SK-N-SH (cell line): ENCODE results near the gene TMEM60. TPM values are rescaled to one million over a fixed set of nuclear protein-coding genes. Genes with fewer than 3 reads are reported as not detected.

Experiments used
- CTCF ChIA-PET: fragments of 300-600, 350-600 bp; formaldehyde crosslinking; extraction: SDS; loops from one replicate; lab custom pipeline; 2021; lab: Yijun Ruan, JAX
- POLR2A ChIA-PET: fragments of 350-600 bp; sonication (Branson Sonifier 250); formaldehyde crosslinking; extraction: SDS; loops from one replicate; lab custom pipeline; 2020; ENCODE audit warnings: antibody characterized with exemption, inconsistent platforms; lab: Yijun Ruan, JAX
- DNase-seq: peaks from one replicate; pipeline ENCODE4 v3.0.0; 2012
- H2AFZ ChIP-seq: fragments of 200-600 bp; sonication (generic); 2 replicates; pipeline ENCODE4 v1.8.1; 2016; ENCODE audit warnings: antibody characterized with exemption, mild to moderate bottlenecking, low read depth
- H3F3A ChIP-seq: fragments of 200-600 bp; sonication (generic); replicated peaks from 2 replicates; pipeline ENCODE3; 2016; ENCODE audit warnings: antibody characterized with exemption, mild to moderate bottlenecking; ENCODE audit not compliant: insufficient read depth
- H3K27ac ChIP-seq, 2 experiments: fragments of 200-500 bp in 1 of 2; fragments of 200-600 bp in 1 of 2; sonication (Bioruptor generic) in 1 of 2; sonication (generic), shearing (Covaris generic) in 1 of 2; 2 replicates each; pipeline versions ENCODE4 v1.5.1 to v1.6.1; 2014 to 2016; ENCODE audit warnings: low read depth in 2 of 2, inconsistent platforms in 1 of 2, low read length in 1 of 2, mild to moderate bottlenecking in 1 of 2, mixed read lengths in 1 of 2
- H3K27me3 ChIP-seq: fragments of 200-600 bp; sonication (generic), shearing (Covaris generic); 2 replicates; pipeline ENCODE4 v1.6.1; 2016; ENCODE audit warnings: mixed run types; ENCODE audit not compliant: insufficient read depth
- H3K36me3 ChIP-seq, 2 experiments: fragments of 200-500 bp in 1 of 2; fragments of 200-600 bp in 1 of 2; sonication (Bioruptor generic) in 1 of 2; sonication (generic) in 1 of 2; replicated peaks in 1 of 2; 2 replicates each; pipeline versions ENCODE3 to v1.5.1; 2014 to 2016; ENCODE audit warnings: low read length in 1 of 2, mild to moderate bottlenecking in 1 of 2; ENCODE audit not compliant: insufficient read depth in 2 of 2, control insufficient read depth in 1 of 2
- H3K4me1 ChIP-seq, 2 experiments: fragments of 200-500 bp in 1 of 2; fragments of 200-600 bp in 1 of 2; sonication (Bioruptor generic) in 1 of 2; sonication (generic), shearing (Covaris generic) in 1 of 2; 2 replicates each; pipeline versions ENCODE4 v1.5.1 to v1.6.1; 2014 to 2016; ENCODE audit warnings: low read depth in 1 of 2, low read length in 1 of 2, mixed run types in 1 of 2; ENCODE audit not compliant: insufficient read depth in 2 of 2, control insufficient read depth in 1 of 2
- H3K4me2 ChIP-seq: fragments of 200-600 bp; sonication (generic), shearing (Covaris generic); 2 replicates; pipeline ENCODE4 v1.6.1; 2017; ENCODE audit warnings: mixed run types
- H3K4me3 ChIP-seq, 2 experiments: fragments of 200-500 bp in 1 of 2; fragments of 200-600 bp in 1 of 2; sonication (Bioruptor generic) in 1 of 2; sonication (generic), shearing (Covaris generic) in 1 of 2; 2 replicates each; pipeline versions ENCODE4 v1.5.1 to v1.8.1; 2014 to 2016; ENCODE audit warnings: low read depth in 2 of 2, inconsistent platforms in 1 of 2, low read length in 1 of 2, mild to moderate bottlenecking in 1 of 2, mixed read lengths in 1 of 2, moderate library complexity in 1 of 2
- H3K79me2 ChIP-seq: fragments of 200-600 bp; sonication (generic); 2 replicates; pipeline ENCODE4 v1.8.1; 2017; ENCODE audit warnings: mild to moderate bottlenecking; ENCODE audit not compliant: insufficient read depth
- H3K9ac ChIP-seq: fragments of 200-600 bp; sonication (generic); 2 replicates; pipeline ENCODE4 v1.6.1; 2017; ENCODE audit warnings: mixed run types
- H3K9me2 ChIP-seq: fragments of 200-600 bp; sonication (generic); 2 replicates; pipeline ENCODE4 v1.6.1; 2017; ENCODE audit warnings: mixed run types
- H3K9me3 ChIP-seq: fragments of 200-600 bp; sonication (generic); 2 replicates; pipeline ENCODE4 v1.6.1; 2017; ENCODE audit warnings: mixed run types, mild to moderate bottlenecking, moderate library complexity
- H4K20me1 ChIP-seq: fragments of 200-600 bp; sonication (generic); 2 replicates; pipeline ENCODE4 v1.6.1; 2017; ENCODE audit warnings: mild to moderate bottlenecking, mixed run types; ENCODE audit not compliant: insufficient read depth
- CTCF ChIP-seq: fragments of 200-600 bp; sonication (generic); IDR thresholded peaks from 2 replicates; pipeline ENCODE4 v1.6.1; 2017; ENCODE audit warnings: antibody characterized with exemption, mild to moderate bottlenecking, moderate library complexity
- FOSL2 ChIP-seq: IDR thresholded peaks from 2 replicates; pipeline ENCODE4 v1.4.0; 2012; ENCODE audit warnings: low read depth, mild to moderate bottlenecking, moderate library complexity, borderline replicate concordance
- FOXJ3 ChIP-seq: sonication (generic); formaldehyde crosslinking; IDR thresholded peaks from 2 replicates; pipeline ENCODE4 v1.5.1; 2020; ENCODE audit warnings: mild to moderate bottlenecking, missing genetic modification reagents
- FOXM1 ChIP-seq: IDR thresholded peaks from 2 replicates; pipeline ENCODE4 v1.4.0; 2012; ENCODE audit warnings: low read depth, mild to moderate bottlenecking
- GABPA ChIP-seq: IDR thresholded peaks from 2 replicates; pipeline ENCODE4 v1.4.0; 2012; ENCODE audit warnings: low read depth, mild to moderate bottlenecking
- NRF1 ChIP-seq: IDR thresholded peaks from 2 replicates; pipeline ENCODE4 v1.6.1; 2012; ENCODE audit warnings: low read depth, mild to moderate bottlenecking, low read length
- RCOR1 ChIP-seq: fragments of 150-350 bp; IDR thresholded peaks from 2 replicates; pipeline ENCODE4 v1.6.1; 2017; ENCODE audit warnings: antibody characterized with exemption, low read length
- RFX5 ChIP-seq: IDR thresholded peaks from 2 replicates; pipeline ENCODE4 v1.6.1; 2012; ENCODE audit warnings: mild to moderate bottlenecking, improper control_type of control experiment, low read length
- SIN3A ChIP-seq: IDR thresholded peaks from 2 replicates; pipeline ENCODE4 v1.6.1; 2012; ENCODE audit warnings: low read depth, mild to moderate bottlenecking, low read length, moderate library complexity, borderline replicate concordance
- TAF1 ChIP-seq: IDR thresholded peaks from 2 replicates; pipeline ENCODE4 v1.6.1; 2012; ENCODE audit warnings: low read depth, mild to moderate bottlenecking, low read length, moderate library complexity, borderline replicate concordance
- USF1 ChIP-seq: IDR thresholded peaks from 2 replicates; pipeline ENCODE4 v1.4.0; 2012; ENCODE audit warnings: low read depth, borderline replicate concordance
- USF2 ChIP-seq: fragments of 150-350 bp; IDR thresholded peaks from 2 replicates; pipeline ENCODE4 v1.6.1; 2017; ENCODE audit warnings: antibody characterized with exemption, low read length, low read depth, borderline replicate concordance
- YY1 ChIP-seq: IDR thresholded peaks from 2 replicates; pipeline ENCODE4 v1.4.0; 2012; ENCODE audit warnings: low read depth, mild to moderate bottlenecking
- ZBTB33 ChIP-seq: IDR thresholded peaks from 2 replicates; pipeline ENCODE4 v1.4.0; 2012; ENCODE audit warnings: low read depth, borderline replicate concordance
- WGBS: methylation state at CpG from one replicate; pipeline ENCODE4 v1.1.6; 2017; ENCODE audit warnings: low lambda C conversion rate; 5-methylcytosine and 5-hydroxymethylcytosine counted together
- polyA plus RNA-seq, 3 experiments: library from polyadenylated mRNA; depleted of rRNA; stranded (reverse); fragments of >200 nt; gene quantifications; 2 replicates each; pipeline ENCODE4 v1.2.3, GENCODE V29; 2012

TMEM60 gene
- polyA plus RNA-seq, 1 of the 3 experiments (the other 2 are of a cell fraction), result 24.8 TPM

DNA sequence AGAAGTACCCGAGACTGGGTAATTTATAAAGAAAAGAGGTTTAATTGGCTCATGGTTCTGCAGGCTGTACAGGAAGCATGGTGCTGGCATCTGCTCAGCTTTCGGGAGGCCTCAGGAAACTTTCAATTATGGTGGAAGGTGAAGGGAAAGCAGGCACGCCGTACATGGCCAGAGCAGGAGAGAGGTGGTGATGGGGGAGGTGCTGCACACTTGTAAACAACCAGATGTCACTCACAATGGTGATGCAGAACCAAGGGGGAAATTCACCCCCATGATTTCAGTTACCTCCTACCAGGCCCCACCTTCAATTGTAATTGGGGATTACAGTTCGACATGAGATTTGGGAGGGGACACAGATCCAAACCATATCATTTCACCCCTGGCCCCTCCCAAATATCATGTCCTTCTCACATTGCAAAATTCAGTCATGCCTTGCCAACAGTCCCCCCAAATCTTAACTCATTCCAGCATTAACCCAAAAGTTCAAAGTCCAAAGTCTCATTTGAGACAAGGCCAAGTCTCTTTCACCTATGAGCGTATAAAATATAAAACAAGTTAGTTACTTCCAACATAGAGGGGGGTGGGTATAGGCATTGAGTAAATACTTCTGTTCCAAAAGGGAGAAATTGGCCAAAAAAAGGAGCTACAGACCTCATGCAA is 51.9 kb downstream of the TMEM60 start:
- TF ChIP-seq FOXJ3 (CRISPR knock-in tag) (no peak), CTCF (no peak), YY1 (no peak), TAF1 (no peak), USF2 (no peak), FOSL2 (no peak), RFX5 (no peak), ZBTB33 (no peak), USF1 (no peak)
- Histone ChIP-seq H3K4me1 (no peaks in the 10 kb centered on the region), H3K9me2 (no peaks in the 10 kb centered on the region), H3F3A (no peaks in the 10 kb centered on the region), H3K4me3 (no peak overlapping the region), H3K4me2 (no peak overlapping the region), H3K36me3 (peaks cover 13 to 28% of the 10 kb centered on the region in 2 experiments), H3K27ac (no peak overlapping the region), H3K27me3 (no peaks in the 10 kb centered on the region), H3K9me3 (no peaks in the 10 kb centered on the region), H2AFZ (no peak overlapping the region), H3K79me2 (peaks cover 30% of the 10 kb centered on the region; the same call in 1 of the 2 replicates), H3K9ac (no peak overlapping the region), H4K20me1 (no peaks in the 10 kb centered on the region)
- WGBS, result 94% methylated on average over 6 of the region's 6 CpGs
- ChIA-PET CTCF (interaction anchor here (1.0 to 4.3 kb wide), 5 partner anchors 13 to 94 kb away, joined by 3 to 28 read pairs (median 4); no protein-coding TSS in a partner anchor), POLR2A (no interaction called here)
- DNase-seq, result no peak

DNA sequence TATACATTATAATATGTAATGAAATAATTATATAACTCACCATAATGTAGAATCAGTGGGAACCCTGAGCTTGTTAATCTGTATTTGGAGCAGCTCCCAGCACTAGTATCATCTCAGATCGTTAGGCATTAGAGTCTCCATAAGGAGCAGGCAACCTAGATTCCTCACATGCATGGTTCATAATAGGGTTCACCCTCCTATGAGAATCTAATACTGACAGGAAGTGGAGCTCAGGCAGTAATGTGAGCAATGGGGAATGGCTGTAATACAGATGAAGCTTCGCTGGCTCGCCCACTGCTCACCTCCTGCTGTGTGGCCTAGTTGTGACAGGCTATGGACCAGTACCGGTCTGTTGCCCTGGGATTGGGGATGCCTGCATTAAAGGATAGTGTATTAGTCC is 52.5 kb downstream of the TMEM60 start:
- Histone ChIP-seq H3K79me2 (peaks cover 30% of the 10 kb centered on the region; the same call in 1 of the 2 replicates), H3K9me3 (no peaks in the 10 kb centered on the region), H2AFZ (no peak overlapping the region), H3K4me1 (no peaks in the 10 kb centered on the region), H3K4me3 (no peak overlapping the region), H3K27ac (no peak overlapping the region), H3K4me2 (no peak overlapping the region), H3K9ac (no peak overlapping the region), H3F3A (no peaks in the 10 kb centered on the region), H3K36me3 (peaks cover 13 to 28% of the 10 kb centered on the region in 2 experiments), H4K20me1 (no peaks in the 10 kb centered on the region), H3K9me2 (no peaks in the 10 kb centered on the region), H3K27me3 (no peaks in the 10 kb centered on the region)
- CTCF ChIA-PET, result interaction anchor here (1.0 kb wide), 2 partner anchors 13 to 88 kb away, joined by 3 read pairs; no protein-coding TSS in a partner anchor
- DNase-seq, result no peak
- POLR2A ChIA-PET, result no interaction called here
- TF ChIP-seq FOXJ3 (CRISPR knock-in tag) (no peak), FOXM1 (no peak), RCOR1 (no peak), GABPA (no peak), SIN3A (no peak), NRF1 (no peak), RFX5 (no peak), USF2 (no peak)
- WGBS, result 95% methylated on average over 4 of the region's 4 CpGs
